ENCODE data around the gene UBE4A.
A peak's percentile ranks its signal among the peaks of the same experiment; 100 is the strongest.
"Not testable (repeated sequence)": the region's sequence is repeated elsewhere in the genome, so short reads cannot be mapped to it uniquely, and the experiment has no call there.

UBE4A gene

GRCh38 chr11:118397448-118397847 is 38.0 kb downstream of the UBE4A start:
- Mint-ChIP-seq H3K27me3 (ENCODE audit: low read depth, poor library complexity) (peaks cover 2% of the 10 kb centered on the region), H3K9me3 (no peaks in the 10 kb centered on the region), H3K4me3 (no peak overlapping the region), H3K27ac (no peak overlapping the region), H3K4me1 (peaks cover 15% of the 10 kb centered on the region), H3K36me3 (ENCODE audit: low read depth) (peaks cover 24% of the 10 kb centered on the region)
- DNase-seq: no peak
- no peak for TF ChIP-seq CTCF (IDR thresholded peaks at IDR 0.05)

- DNase-seq: no peak
- Mint-ChIP-seq H3K9me3 (no peaks in the 10 kb centered on the region), H3K36me3 (ENCODE audit: low read depth) (peaks cover 16% of the 10 kb centered on the region), H3K4me3 (no peak overlapping the region), H3K27ac (no peak overlapping the region), H3K27me3 (ENCODE audit: low read depth, poor library complexity) (peaks cover 2% of the 10 kb centered on the region), H3K4me1 (peaks cover 22% of the 10 kb centered on the region)
- TF ChIP-seq CTCF (IDR thresholded peaks at IDR 0.05): no peak
Measured at GRCh38 chr11:118398791-118399559, 39.6 kb downstream of the UBE4A start.

- TF ChIP-seq CTCF (IDR thresholded peaks at IDR 0.05): no peak
- no peaks in the 10 kb centered on the region for H3K9me3 Mint-ChIP-seq
- peak within 1 kb of the TSS; percentile 100 for H3K27ac Mint-ChIP-seq
- H3K4me3 Mint-ChIP-seq: peak within 1 kb of the TSS; percentile 95
- peaks cover 2% of the 10 kb centered on the region for H3K27me3 Mint-ChIP-seq (ENCODE audit: low read depth, poor library complexity)
- peaks cover 10% of the 10 kb centered on the region for H3K36me3 Mint-ChIP-seq (ENCODE audit: low read depth)
- peaks cover 28% of the 10 kb centered on the region for H3K4me1 Mint-ChIP-seq
- DNase-seq: peak; percentile 90
Measured at GRCh38 chr11:118401151-118401879, 41.9 kb downstream of the UBE4A start, which contains the start of gene ATP5MG. Gene ATP5MG, plus strand, starts transcription at chr11:118401606. Its CDS starts 60 bp downstream, at chr11:118401666.

- Mint-ChIP-seq H3K27me3 (ENCODE audit: low read depth, poor library complexity) (peaks cover 2% of the 10 kb centered on the region), H3K4me1 (peaks cover 28% of the 10 kb centered on the region), H3K36me3 (ENCODE audit: low read depth) (peaks cover 12% of the 10 kb centered on the region), H3K27ac (peak overlapping the region; percentile 100), H3K9me3 (no peaks in the 10 kb centered on the region), H3K4me3 (peak overlapping the region; percentile 95)
- TF ChIP-seq CTCF (IDR thresholded peaks at IDR 0.05): no peak
- DNase-seq: no peak
Measured at GRCh38 chr11:118401880-118402590, 42.6 kb downstream of the UBE4A start.

DNA sequence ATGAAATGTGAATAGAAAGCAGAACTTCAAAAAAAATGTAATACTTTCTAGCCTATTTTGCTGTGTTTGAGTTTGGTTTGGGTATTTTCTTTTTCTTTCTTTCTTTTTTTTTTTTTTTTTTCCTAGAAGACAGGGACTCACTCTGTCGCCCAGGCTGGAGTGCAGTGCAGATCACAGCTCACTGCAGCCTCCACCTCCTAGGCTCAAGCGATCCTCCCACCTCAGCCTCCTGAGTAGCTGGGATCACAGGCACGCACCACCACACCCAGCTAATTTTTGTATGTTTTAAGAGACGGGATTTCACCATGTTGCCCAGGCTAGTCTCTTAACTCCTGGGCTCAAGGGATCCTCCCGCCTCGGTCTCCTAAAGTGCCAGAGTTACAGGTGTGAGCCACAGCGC is 43.2 kb downstream of the UBE4A start:
- H3K36me3 Mint-ChIP-seq (ENCODE audit: low read depth): peaks cover 18% of the 10 kb centered on the region
- H3K4me3 Mint-ChIP-seq: peak overlapping the region; percentile 95
- peaks cover 28% of the 10 kb centered on the region for H3K4me1 Mint-ChIP-seq
- H3K9me3 Mint-ChIP-seq; DNase-seq; H3K27me3 Mint-ChIP-seq (ENCODE audit: low read depth, poor library complexity): not testable (repeated sequence)
- H3K27ac Mint-ChIP-seq: peak overlapping the region; percentile 67

DNA sequence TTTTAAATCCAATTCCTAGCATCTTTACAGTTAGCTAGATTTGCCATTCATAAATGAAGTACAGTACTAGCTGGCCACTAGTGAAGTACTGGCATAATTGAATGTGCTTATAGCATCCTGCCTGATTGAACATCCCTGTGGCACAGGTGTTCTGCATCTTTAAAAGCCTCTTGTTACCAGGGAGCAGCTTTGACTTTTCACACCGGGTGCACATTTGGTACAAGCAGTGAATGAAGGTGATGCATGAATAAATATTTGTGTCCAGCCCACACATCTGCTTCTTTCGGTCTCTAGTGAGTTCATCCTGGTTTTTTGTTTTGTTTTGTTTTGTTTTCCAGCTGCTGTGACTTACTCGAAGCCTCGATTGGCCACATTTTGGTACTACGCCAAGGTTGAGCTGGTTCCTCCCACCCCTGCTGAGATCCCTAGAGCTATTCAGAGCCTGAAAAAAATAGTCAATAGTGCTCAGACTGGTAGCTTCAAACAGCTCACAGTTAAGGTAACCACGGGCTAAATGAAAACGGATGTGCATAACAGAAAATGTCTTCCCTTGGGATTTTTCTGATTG is 47.3 kb downstream of the UBE4A start:
- Mint-ChIP-seq H3K36me3 (ENCODE audit: low read depth) (peaks cover 35% of the 10 kb centered on the region), H3K27ac (no peak overlapping the region), H3K9me3 (no peaks in the 10 kb centered on the region), H3K27me3 (ENCODE audit: low read depth, poor library complexity) (no peaks in the 10 kb centered on the region), H3K4me3 (no peak overlapping the region), H3K4me1 (peaks cover 21% of the 10 kb centered on the region)
- TF ChIP-seq CTCF (IDR thresholded peaks at IDR 0.05): no peak
- no peak for DNase-seq
